ENCODE results near the gene REC8. TPM values are rescaled to one million over a fixed set of nuclear protein-coding genes. Genes with fewer than 3 reads are reported as not detected.

The REC8 gene
- total RNA-seq, 1 experiment from 2014 or later, result 1.0 TPM

DNA sequence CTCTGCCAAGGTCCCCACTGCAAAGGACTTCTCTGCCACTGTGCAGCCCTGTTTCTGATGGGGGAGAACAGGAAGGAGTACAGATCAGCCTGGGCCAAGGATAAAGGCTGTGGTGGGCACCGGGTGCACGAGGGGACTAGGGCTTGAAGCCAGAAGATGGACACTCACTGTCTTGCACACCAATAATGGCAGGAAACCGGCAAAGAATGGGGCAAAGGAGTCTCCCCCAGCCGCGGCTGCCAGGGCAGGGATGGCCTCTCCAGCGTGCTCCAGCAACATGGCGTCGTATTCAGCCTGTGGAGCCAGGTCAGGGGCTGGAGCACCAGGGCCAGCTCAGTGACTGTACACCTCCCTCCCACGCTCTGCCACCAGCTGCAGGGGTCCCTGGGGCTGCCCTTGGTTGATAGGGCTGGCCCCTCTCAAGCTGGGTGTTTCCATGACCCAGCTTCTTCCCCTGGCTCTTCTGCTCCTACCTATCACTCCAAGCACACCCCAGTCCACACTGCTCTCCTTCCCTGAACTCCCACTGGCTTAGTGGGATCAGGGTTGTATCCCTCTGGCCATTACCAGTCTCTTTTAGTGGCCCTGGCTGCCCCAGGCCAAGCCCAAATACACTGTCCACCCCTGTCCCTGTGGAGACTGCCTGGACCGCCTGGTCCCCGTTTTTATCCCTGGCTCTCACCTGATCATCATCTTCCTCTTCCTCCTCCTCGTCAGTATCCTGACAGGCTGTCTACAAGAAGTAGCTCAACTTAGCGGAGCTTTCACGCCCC is 10.4 kb downstream of the REC8 start:
- DNase-seq (ENCODE audit: low read depth), result no peak

DNA sequence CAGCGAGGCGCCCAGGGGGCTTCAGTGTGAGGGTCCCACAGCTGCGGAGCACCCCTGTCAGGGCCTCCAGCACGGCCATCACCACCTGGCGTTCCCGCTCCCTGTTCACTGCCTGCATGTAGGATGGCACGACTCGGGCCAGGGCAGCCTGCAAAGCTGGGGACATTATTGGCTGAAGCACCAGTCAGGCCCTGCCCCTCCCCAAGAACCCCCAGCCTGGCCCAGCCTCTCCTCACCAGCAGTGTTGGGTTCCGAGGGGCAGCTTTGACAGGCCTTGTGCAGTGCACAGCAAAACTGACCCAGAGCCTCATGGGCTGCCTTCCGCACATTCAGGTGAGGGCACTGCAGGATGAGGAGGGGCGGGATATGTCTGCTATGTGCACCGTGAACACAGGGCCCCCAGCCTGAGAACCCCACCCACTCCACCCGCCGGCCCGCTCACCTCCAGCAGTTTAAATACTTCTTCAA is 11.2 kb downstream of the REC8 start:
- no peak for DNase-seq (ENCODE audit: low read depth)

DNA sequence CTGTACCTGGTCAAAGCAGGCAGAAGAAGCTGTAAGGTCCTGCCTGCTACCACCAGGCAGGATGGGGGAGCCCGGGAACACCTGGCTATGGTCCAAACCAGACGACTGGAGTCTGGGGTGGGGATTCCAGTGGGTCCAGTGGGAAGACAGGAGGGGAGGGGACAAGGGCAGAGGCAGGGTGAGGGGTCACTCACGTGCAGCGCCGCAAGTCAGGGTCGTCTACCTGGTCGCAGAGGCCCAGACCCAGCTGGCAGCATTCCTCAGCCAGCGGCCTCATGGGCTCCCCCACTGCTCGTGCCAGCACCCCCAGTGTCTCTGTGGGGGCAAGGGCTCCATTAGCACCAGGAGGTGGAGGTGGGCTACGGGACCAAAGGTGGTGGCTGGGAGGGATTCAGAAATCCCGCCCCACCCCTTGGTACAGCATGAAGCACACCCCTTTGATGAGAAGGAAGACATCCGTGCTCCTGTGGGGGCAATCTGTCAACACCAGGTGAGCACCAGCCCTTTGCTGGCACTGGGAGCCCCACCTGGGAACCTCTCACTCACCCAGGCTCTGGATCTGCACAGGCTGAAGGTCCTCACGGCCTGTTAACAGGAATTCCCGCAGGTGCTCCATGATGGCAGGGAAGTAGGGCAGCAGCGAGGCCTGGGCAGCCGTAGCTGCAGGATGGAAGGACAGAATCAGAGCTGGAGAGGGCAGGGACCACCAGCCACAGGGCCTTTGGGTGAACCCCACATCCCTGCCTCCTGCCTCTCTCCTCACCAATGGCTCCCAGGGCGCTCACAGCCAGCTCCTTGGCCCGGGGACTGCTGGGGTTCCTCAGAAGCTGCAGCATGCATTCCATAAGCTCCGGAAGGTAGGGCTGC is 12.5 kb downstream of the REC8 start:
- no peak for DNase-seq (ENCODE audit: low read depth)

DNA sequence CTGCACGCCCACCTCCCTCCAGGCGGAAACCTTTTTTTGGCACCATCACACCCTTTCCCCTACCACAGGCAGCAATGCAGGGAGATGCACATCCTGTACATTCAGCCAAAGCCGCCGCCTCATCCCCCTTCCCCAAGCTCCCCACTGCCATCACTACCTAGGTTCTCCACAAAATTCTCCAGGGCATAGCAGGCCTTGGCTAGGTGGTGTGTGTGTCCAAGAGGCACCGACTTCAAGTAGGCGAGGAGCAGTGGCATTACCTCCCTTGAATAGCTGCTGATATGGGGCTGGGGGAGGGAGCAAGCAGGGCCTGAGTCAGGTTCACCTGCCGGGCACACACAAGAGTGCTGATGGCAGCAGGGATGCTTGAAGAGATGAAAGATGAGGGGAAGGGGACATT is 13.1 kb downstream of the REC8 start:
- no peak for DNase-seq (ENCODE audit: low read depth)

DNA sequence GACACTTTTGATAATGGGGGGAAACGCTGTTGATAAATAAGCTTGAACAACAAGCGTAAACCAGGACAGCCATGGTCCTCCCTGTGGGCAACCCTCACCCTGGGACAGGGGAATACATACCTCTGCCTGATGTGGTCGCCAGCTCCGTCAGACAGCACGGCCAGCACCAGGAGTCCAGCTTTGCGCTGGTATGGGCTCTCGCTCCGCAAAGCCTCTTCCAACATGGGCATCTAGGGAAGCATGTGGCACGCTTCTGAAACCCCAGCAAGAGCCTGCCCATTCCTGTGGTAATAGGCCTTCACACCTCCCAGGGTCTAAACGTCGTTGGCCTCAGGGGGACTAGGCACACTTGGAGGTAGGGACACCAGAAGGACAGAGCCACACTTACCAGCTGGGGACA is 13.9 kb downstream of the REC8 start:
- DNase-seq (ENCODE audit: low read depth), result no peak

DNA sequence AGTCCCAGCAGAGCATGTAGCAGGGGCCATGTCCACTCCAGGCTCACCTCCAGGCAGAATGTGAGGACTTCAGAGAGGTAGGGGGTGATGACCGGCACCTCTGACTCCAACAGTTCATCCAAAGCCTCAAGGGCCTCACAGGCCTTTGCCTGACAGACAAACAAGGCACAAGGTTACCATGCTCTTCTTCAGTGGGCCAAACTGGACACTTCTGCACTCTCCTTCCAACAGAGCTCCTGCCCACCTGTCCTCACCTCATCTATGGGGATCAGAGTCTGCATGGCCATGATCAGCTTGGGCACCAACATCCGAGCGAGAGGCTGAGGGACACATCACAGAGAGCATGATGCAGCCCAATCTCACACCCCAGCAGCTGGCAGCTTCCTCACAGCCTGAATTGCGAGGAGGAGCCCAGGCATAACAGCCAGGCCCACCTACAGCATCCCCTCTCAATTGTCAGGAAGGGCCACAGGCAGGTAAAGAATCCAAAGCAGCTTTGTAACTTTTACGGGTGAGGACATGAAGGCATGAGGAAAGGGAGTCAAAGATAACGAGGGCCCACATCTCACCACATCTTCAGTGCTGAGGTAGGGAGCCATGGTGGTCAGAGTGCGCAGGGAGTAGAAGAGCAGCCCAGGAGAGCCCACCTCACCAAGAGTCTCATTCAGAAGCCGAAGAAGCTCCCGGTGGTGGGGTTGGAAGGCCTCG is 15.1 kb downstream of the REC8 start:
- no peak for DNase-seq (ENCODE audit: low read depth)

DNA sequence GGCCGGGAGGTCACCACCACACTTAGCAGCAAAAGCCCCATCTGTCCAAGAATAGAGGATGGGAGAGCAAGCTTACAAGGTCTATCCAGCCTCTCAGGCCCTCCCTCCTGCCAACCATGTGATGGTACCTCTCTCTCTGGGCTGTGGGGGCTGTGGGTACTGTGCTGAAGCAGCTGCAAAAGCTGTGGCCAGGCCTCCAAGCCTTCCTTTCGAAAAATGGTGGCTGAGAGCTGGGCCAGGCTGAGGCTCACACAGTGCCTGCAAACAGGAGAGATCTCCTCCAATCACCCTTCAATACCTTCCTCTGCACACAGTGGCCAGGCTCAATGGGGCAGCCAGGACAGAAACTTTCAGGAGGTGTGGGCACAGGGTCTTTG is 15.6 kb downstream of the REC8 start:
- DNase-seq (ENCODE audit: low read depth), result no peak

DNA sequence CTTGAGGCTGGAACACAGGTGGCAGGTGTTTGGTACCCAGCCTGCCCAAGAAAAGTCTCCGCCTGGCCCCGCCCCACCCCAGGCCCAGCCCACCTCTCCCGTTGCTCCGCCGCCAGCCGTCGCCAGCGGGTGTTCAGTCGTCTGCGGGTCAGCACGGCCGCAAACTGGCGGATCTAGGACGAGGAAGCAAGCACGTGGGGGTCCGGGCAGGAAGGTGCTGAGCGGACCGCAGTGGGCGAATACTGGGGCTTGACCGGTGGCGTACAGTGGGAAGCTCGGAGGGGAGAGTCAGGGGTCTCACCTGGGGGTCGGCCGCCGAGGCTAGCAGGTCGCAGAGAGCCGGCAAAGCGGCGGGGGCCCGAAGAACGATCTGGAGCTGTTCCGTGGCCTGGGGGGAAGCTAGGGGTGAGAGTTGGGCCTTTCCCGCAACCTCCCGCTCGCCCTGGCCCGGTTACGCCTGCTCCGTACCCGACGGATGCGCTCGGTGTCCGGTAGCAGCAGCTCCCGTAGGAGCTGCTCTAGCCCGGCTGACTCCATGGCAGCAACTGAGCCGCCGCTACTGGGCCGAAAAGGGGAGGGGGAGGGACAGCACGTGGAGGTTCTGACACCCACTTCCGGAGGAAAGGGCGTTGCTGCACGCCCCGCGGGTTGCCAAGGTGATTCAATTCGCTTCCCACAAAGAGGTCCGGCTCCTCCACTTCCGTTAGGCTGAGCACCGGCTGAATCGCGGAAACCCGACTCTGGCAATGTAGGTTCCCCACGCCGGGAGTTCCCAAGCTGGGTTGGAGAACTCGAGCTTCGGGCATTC is 16.6 kb downstream of the REC8 start, which contains the start of gene IPO4:
Gene IPO4, minus strand, starts transcription at position 566 of the 808 bp plus-strand sequence. Its CDS starts 29 bp downstream, at position 537.
- peak; percentile 93 for DNase-seq (ENCODE audit: low read depth)

DNA sequence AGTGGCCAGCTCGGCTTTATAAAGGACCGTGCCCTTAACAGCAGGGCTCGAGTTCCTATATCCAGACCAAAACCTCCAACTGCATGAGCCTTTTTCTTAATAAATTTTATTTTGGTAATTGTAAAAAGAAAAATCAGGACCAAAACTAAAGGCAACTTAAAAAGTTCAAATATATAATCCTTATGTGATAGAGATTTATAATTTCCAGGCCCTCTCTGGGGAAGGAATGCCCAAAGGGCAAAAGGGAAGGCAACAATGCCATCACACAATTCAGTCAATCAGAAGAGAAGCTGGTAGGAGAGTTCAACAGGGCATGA is 17.1 kb downstream of the REC8 start:
- no peak for DNase-seq (ENCODE audit: low read depth)

DNA sequence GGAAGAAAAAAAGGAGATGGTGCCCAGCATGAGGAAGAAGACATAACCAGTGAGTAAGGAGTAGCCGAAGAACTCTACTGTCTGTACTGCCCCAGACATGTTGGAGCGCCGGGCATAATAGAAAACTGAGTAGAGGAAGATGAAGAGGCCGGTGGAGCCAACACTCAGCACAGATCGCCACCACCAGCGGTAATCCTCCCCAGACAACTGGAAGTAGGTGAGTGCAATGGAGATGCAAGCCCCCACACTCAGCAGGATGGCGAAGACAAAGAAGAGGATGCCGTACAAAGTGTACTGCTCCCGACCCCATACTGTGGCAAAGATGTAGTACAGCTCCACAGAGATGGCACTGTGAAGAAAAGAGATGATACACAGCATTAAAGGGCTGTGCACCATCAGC is 17.6 kb downstream of the REC8 start:
- no peak for DNase-seq (ENCODE audit: low read depth)

DNA sequence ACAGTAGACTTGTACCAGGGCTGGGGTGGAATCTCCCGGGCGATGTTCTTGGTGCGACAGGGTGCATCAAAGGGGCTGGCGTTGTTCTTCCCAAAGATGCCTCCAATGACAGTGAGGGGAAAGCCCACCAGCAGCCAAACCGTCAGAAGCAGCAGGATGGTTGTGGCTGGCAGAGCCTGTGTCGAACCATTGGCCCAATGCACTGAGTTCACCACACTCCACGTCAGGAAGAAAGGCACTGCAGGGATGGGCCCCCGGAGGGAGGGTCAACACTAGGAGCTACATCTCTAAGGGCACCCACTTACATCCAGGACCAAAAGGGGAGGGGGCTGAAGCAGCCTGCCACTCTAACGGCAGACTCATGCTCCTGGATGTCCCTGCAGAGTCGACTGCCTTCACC is 18.5 kb downstream of the REC8 start:
- DNase-seq (ENCODE audit: low read depth), result no peak

DNA sequence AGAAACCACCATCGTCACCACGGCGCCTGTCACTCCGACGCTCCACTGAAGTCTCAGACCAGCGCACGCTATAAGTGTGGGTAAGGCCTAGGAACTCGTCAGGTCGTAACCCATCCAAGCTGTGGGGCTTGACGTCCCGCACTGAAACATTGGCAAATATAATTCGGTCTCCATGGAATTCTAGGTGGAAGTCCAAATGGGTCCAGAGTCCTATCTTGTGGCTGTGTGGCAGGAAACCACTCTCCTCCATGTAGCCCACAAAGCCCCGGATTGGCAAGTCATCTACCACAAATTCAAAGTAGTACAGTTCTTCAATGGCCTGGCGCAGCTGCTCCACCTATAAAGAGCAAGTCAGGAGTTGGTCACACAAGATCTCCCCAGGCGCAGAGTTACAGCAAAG is 21.1 kb downstream of the REC8 start:
- no peak for DNase-seq (ENCODE audit: low read depth)

DNA sequence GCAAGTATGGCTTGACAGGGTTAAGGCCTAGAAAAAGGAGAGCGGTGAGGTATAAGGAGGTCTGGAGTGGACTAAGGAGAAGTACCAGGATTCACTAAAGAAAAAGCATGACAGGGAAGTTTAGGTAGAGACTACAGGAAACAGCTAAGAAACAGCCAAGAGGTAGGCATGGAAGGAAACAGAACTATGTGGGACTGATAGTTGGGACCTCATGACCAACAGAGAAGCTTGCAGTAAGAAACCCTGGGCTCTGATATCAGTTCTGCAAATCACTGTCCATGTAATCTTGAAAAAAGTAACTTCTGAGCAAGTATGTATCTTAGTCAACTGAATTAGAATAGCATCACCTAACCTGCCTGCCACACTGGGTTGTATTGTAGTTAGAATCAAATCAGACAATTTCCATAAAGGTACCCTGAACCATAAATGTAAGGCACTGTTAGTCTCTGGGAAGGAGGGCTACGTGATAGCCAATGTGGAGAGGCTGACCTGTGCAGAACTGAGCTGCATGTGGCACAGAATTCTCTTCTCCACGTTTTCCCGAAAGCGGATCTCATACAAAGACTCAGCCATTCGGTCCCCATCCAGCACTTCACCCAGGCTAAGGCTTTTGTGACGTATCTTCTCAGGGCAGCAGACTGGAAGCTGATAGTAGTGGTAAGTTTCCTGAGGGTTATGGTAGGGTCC is 22.4 kb downstream of the REC8 start:
- DNase-seq (ENCODE audit: low read depth), result no peak

DNA sequence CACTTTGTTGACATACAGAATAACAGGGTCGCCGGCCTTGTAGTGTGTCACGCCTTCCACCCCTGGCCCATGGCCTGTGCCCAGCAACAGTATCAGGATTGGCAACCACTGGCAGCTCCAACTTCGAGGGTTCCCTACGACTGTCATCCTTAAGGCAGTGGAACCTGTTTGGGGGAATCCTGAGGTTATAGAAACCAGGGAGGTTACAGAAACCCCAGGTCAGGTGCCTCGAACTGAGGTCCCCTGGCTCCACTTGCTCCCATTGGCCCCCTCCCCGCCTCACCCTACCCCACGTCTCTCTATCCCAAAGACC is 22.9 kb downstream of the REC8 start:
- no peak for DNase-seq (ENCODE audit: low read depth)

DNA sequence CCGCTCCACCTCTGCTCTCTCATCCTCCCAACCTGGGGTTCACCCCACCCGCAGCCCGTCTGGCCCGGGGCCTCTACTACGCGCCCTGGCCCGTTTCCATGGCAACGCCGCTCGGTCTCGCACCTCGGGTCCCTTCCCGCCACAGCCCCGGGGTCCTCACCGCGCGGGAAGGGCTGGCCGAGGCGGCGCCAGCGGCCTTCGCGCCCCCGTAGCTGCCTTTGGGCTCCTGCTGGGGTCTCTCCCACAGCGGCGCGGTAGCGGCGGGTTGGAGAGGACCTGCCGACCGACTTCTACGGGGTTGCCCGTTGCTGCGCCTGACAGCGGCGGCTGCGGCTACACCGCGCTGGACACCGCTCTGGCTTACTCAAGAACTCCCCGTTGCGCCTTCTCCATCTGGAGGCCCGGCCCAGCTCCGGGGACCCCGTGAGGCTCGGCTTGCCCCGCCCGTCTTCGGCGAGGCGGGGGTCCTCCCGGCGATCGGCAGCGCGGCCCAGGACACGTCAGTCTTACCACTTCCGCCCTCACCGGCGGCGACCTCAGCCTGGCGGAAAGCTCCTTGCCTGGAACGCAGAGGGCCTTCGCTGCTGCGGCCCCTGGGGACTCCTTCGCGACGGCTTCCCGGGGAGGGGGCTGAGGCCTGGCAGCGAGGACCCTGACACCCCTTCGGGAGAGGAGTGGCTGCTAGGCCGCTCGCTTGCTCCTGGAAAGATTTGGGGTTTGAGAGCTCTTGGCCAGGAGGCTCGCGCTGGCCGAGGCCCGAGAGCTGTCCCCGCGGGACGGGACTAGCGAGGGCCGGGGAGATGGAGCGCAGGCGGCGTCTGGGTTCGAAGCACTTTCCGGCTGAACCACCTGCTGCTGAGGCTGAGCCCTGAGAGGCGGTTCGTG is 23.5 kb downstream of the REC8 start, which contains the start of gene TM9SF1:
Gene TM9SF1, minus strand, starts transcription at position 256 of the 885 bp plus-strand sequence. CDS start 422 bp downstream, outside the sequence.
- peak; percentile 84 for DNase-seq (ENCODE audit: low read depth)

DNA sequence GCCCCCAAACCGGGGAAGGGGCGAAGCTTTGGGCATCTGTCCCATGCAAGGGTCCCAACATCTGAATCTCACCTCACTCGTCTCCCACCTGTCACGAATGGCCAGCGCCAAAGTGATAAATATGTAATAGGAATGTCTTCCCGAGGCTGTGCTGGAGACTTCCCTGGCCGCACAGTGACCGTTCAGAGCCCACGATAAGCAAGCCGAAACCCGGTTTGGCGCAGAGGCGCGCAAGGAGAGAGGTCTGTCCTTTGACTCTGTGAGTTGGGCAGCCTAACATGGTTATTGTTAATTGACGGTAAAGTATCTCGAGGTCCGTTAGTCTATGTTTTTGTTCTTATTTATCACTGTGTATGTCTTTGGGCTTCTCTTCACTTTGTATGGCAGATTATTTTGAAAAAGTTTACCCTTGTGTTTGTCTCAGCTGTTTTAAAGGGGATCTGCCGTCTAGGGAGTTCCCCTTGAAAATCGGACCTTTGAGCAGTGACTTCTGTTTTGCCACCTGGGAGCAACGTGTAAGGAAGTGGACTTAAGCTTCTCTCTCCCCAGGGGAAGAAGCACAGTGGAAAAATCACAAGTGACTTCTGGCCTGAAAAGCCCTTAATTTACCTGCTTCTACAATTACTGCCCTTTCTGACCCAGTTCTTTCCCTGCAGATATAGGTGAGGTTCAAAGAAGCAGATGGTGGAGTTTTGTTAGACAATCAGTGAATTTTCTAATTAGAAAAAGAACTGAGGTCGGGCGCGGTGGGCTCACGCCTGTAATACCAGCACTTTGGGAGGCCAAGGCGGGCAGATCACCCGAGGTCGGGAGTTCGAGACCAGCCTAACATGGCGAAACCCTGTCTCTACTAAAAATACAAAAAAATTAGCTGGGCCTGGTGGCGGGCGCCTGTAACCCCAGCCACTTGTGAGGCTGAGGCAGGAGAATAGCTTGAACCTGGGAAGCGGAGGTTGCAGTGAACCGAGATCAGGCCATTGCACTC is 24.5 kb downstream of the REC8 start:
- no peak for DNase-seq (ENCODE audit: low read depth)

DNA sequence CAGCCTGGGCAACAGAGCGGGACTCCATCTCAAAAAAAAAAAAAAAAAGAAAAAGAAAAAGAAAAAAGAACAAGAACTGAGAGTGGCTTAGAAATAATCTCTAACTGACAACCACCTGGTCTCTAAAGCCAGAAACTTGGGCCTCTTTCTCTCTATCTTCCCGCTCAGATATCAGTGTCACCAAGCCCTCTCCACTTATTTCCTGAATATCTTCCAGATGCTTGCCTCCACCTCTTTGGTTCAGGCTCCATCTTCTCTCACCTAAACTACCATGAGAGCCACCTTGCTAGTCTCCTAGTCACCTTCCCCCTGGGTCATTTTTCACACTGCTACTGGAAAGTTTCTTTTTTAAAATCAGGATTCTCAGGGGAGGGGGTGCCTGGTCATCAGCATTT is 25.2 kb downstream of the REC8 start:
- DNase-seq (ENCODE audit: low read depth), result no peak

DNA sequence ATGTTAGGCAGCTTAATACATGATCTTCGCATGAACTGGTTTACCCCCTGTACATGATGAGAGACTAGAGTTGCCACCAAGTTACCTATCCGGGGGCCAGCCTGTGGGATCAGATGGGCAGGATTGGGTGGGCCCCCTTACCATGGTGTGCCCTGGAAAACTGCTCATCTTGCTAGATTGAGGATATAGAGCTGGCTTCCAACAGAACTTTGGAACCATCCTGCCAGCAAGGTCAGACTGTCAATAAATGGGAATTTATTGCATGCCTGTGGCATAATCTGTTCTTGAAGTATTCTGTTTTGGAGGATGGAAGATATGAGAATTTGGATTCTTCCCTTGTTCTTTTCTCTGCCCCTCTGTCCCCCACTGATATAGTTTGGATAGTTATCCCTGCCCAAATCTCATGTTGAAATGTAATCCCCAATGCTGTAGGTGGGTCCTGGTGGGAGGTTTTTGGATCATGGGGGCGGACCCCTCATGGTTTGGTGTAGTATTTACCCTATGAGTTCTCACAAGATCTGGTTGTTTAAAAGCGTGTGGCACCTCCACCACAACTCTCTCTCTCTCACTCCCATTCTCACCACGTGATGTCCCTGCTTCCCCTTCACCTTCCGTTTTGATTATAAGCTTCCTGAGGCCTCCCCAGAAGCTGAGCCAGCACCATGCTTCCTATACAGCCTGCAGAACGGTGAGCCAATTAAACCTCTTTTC is 27.1 kb downstream of the REC8 start:
- no peak for DNase-seq (ENCODE audit: low read depth)

Data from HT1080 (cell line).